SU-DHL-6 (cell line): ENCODE data around the gene HIVEP2.

Experiments used
- CTCF ChIP-seq: fragments of 200-600 bp; sonication (generic); IDR thresholded peaks from one replicate; pipeline ENCODE4 v1.5.1; 2017; ENCODE audit warnings: antibody characterized with exemption, mild to moderate bottlenecking, low read length, moderate library complexity; ENCODE audit not compliant: insufficient read depth, poor library complexity, severe bottlenecking
- EZH2phosphoT487 ChIP-seq: fragments of 200-600 bp; sonication (generic), shearing (Covaris generic); conservative IDR thresholded peaks from 2 replicates; pipeline ENCODE4 v1.6.1; 2018; ENCODE audit warnings: mild to moderate bottlenecking, antibody characterized with exemption, low read length, moderate library complexity, mixed read lengths

- TF ChIP-seq CTCF, result no peak
- no peak for TF ChIP-seq EZH2phosphoT487
Measured at GRCh38 chr6:142843361-142843760, 101.6 kb downstream of the HIVEP2 start.
